ENCODE data around the gene BRICD5.
"Not testable (repeated sequence)": the region's sequence is repeated elsewhere in the genome, so short reads cannot be mapped to it uniquely, and the experiment has no call there.

Gene BRICD5

DNA sequence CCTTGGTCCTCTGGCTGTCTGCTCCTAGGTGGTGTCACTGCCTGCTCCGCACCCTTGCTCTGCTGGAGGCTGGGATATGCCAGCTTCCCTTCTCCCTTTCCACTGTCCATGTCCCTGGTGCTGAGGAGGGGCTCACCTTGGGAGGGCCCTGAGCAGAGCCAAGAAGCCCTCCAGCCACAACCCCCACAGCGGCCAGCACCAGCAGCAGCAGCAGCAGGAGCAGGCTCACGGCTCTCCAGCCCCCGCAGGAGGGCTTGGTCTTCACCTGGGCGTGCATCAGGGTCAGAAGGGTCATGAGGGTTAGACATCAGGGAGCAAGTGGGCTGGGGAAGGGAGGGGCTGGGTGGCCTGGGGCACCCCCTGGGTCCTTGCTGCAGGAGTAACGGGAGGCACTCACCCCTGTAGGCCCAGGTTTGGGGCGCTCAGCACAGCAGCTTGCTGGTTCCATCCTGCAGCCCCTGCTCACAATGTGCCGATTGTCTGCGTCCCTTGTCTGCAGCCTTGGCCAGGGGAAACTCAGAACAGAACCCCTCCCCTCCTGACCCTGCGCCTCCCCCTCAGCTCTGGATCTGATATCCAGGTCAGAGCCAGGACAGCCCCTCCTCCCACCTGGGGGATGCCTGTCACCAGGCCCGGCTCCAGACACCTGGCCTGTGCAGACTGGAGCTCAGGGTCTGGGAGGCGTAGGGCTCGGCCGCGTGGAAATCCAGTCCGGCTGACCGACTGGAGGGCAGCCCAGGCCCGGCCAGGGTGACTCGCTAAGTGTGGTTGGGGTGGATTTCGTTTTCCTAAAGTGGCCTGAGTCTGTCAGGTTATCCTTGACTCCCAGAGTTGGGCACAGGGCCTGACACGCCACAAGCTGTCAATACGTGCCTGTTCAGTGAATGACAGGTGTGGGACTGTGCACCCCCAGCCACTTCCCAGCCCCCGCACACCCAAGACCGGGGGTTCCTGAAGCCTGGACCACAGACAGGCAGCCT, at the start of gene BRICD5:
BRICD5 (minus strand) TSS at position 478 of the 980 bp plus-strand sequence; CDS start at position 448, 30 bp downstream.
- DNase-seq, result no peak

DNA sequence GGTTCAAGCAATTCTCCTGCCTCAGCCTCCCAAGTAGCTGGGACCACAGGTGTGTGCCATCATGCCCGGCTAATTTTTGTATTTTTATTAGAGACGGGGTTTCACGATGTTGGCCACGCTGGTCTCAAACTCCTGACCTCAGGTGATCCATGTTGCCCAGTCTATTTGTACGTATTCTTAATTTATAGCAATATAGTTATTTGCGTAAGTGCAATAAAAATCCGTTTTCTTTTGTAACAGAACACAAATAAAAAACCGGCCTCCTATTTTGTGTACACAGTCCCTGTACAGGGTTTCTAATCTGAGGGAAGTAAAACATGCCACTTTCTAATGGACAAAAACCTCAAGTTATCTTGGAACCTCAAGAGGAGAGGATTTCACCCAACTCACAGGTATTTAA, 49.6 kb upstream of the BRICD5 start:
- DNase-seq, result no peak

DNA sequence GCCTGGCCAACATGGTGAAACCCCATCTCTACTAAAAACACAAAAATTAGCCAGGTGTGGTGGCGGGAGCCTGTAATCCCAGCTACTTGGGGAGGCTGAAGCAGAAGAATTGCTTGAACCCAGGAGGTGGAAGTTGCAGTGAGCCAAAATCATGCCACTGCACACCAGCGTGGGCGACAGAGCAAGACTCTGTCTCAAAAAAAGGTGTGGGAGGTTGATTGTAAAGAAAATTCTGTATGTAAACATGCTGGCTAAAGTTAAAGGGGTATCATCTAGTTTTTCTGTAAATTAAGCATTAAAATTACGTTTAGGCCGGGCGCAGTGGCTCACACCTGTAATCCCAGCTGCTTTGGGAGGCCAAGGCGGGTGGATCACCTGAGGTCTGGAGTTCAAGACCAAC, 47.9 kb upstream of the BRICD5 start:
- DNase-seq, result not testable (repeated sequence)

DNA sequence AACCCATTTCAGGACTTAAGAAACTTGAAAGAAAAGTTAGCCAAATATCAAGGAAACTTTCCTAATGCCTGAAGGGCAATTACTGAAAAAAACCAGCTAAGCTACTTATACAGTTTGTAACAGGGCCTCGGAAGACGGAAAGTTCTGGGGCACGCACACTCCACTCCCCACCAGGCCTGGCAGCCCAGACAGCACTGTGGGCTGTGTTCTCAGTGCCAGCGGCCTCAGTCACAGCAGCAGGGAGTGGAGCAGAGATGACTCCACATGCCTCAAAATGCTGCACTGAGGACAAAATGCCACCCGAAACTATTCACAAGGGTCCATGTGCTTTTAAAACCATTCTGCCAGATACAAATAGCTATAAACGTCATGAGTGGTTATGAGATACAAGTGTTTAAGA, 47.1 kb upstream of the BRICD5 start:
- no peak for DNase-seq

DNA sequence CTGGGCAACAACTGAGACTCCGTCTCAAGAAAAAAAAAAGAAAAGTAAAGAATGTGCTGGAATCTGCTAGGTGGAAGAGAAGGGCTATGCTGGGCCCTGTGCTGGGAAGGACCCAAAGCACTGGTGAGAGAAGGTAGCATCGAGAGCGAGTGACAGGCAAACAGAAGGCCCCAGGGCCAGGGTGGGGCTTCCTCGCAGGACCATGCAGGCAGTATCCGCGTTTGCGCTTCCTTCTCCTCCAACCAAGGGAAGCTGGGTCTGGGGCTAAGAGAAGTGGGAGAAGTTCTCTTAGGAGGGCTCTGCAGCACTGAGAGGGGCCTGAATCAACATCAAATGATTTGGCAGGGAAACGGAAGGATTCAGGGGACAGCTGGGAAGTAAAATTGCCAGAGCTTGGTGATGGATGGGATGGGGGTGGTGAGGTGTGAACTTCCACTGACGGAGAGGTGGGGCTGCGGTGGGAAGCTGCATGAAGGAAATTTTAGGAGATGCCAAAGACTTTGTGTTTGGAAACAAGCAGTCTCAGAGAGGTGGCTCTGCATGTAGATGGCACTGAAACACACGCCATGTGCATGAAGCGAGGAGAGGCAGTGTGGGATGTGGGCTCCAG, 46.0 kb upstream of the BRICD5 start:
- DNase-seq, result no peak

DNA sequence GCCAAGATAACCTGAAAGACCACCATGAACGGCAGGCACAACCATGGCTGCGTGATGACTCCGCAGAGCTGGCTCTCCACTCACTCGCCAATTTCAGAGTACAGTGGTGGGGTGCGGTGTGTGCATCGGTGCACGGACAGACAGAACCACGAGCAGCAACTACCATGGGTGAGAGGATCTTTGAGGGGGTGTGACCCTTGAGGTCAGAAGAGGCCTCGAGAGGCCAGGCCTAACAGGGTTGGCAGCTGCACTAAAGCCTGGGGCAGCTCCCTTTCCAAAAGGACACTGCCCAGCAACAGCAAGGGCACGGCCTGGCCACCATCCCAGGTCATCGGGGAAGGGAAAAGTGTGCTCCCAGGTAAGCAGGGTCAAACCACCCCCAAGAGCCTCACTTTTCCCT, 42.6 kb upstream of the BRICD5 start:
- no peak for DNase-seq

DNA sequence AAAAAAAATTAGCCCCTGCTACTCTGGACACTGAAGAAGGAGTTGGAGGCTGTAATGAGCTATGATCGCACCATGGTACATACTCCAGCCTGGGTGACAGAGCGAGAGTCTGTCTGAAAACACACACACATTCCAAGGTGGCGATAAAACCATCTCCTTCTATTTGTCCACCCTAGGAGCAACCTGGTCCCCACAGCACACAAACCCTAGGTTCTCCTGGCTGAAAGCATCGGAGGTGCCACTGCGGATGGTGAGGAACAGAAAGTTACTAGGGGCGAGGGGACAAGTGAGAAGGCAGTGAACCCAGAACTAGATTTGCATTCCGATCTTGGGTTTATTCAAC, 42.1 kb upstream of the BRICD5 start:
- DNase-seq, result no peak

DNA sequence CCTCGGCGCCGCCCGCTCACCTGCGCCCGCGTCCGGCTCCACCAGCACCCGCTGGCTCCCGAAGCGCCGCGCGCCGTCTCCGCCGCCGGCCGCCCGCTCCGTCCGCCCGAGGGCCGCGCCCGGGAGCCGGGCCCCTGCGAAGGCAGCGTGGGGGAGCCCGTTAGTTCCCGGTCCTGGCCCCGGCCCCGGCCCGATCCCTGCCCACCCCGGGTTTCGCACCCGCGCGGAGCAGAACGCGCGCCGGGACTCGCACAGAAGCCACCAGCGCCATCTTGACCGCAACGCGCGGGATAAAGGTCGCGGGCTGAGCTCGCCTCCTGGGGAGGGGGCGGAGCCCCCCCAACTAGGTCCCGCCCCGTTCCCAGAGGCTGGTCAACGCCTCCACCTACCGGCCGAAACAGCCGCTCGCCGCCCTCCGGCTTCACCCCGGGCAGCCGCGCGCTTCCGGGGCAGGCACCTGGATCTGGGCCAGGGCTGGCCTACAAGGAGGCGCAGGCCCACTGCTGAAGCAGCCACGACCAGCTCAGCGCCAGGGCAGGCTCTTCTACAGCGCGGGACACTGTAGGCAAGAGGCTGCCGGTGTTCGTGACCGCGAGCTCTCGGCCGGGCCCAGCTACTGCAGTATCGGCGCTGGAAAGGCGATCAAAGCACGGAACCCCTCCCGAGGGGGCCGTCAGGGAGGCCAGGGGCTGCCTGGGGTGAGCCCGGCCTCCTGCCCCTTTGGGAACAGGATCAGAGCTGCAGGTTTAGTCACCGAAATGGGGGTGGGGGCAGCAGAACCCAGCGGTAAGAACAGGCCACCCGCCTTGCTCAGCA, 40.8 kb upstream of the BRICD5 start, which contains the start of gene ECI1:
ECI1 (minus strand) TSS at position 292 of the 816 bp plus-strand sequence; CDS start at position 271, 21 bp downstream.
- DNase-seq, result peak; percentile 74 to 75

DNA sequence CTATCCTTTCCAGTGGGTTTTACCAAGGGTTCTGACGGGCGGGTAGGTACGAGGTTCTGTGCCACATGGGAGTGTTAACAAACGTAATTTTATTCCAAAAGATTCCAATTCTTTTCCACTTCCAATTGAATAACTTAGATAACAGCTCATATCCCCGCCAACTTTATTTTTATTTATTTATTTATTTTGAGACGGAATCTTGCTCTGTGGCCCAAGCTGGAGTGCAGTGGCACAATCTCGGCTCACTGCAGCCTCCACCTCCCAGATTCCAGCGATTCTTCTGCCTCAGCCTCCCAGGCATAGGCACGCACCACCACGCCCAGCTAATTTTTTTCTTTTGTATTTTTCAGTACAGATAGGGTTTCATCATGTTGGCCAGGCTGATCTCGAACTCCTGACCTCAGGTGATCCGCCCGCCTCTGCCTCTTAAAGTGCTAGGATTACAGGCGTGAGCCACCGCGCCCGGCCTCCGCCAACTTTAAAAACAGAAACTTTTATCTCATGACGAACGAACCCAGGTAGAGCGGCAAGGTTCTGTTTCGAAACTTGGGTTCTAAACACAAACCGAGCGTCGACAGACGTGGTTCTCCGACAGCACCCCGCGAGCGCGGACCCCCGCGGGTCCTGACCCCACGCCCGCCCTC, 40.1 kb upstream of the BRICD5 start:
- peak; percentile 36 to 37 for DNase-seq

DNA sequence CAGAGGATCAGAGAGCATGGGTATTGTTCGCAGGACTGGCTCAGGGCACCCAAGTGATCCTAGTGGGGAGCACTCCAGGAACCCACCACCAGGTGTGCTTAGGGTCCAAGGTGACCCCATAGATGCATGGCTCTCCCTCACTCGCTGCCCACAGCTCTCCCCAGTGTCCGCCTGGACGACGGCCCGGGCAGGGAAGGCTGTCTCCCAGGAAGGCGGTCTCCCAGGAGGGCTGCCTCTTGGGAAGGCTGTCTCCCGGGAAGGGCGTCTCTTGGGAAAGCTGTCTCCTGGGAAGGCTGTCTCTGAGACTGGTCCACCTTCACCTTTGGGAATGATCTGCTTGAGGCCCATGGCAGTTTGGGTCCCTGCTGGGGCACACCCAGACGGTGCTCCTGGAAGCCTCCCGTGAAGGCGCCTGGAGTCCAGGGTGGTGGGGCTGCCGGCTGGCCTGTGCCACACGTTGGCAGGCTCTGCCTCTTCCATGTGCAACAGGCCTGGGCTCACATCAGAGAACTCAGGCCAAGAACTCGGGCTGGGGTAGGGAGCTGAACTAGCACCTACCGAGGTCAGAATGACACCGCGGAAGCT, 35.7 kb upstream of the BRICD5 start:
- no peak for DNase-seq

DNA sequence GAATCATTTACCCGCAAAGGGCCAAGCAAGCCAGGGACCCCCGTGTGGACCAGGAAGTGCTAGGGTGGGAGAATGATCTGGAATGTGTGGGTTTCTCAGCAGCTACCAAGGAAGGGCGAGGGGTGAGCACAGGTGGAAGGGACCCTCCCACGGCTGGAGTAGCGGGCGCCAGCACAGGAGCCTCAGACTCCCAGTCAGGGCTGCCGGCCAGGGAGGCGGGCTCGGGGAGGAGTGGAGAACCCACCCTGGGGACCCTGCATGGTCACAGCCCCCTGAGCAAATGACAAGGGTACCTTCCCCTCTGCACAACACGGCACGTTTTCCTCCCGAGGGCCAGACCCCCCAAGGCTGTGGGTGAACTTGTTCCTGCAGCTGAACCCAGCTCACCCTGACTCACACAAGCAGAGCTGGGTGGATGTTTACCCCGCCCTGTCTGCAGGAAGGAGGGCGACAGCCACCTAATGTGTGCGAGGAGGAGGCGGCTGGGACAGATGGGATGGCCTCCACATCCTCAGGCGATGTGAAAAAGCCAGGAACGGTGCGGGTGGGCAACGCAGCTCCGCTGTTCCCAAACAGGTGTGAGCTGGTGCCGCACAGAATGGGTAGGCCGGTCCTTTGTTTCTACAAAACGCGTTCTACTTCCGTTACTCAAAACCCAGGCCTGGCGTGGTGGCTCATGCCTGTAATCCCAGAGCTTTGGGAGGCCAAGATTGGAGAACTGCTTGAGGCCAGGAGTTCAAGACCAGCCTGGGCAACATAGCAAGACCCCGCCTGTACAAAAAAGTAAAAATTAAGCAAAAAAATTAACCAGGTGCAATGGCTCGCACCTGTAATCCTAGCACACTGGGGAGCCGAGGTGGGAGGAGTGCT, 34.5 kb upstream of the BRICD5 start:
- DNase-seq, result no peak

DNA sequence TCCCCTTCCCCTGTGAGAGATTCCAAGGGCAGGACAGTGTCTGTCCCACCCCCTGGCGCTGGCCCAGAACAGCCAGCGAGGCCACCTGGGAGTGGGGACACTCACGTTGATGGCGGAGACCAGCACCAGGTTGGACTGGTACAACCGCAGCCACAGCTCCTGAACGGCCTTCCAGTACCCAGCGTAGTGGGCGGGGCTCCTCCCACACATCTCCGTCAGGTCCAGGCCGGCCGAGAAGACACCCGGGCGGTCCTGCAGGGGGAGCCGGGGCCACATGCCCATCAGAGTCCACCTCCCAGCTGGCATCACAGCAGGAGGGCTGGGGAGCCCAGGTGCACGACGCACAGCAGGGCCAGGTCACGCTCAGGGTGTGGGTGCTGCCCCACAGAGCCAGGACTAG, 33.6 kb upstream of the BRICD5 start:
- DNase-seq, result no peak

DNA sequence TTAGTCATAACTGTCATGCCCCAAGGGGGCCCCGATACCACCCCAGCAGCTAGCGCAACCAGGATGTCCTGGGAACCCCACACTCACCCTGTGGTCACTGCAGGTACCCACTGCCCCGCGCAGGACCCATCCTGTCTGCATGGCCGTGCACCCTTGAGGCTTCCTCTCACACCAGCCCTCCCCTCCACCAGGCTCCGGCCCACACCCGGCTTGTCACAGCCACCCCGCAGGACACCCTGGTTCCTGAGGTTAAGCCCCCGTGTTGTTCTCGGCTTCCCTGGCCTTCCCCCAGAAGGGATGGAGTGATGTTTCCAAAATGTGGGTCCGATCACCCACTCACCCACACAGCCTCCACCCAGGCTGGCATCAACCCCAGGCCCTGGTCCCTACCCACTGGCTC, 33.1 kb upstream of the BRICD5 start:
- no peak for DNase-seq

DNA sequence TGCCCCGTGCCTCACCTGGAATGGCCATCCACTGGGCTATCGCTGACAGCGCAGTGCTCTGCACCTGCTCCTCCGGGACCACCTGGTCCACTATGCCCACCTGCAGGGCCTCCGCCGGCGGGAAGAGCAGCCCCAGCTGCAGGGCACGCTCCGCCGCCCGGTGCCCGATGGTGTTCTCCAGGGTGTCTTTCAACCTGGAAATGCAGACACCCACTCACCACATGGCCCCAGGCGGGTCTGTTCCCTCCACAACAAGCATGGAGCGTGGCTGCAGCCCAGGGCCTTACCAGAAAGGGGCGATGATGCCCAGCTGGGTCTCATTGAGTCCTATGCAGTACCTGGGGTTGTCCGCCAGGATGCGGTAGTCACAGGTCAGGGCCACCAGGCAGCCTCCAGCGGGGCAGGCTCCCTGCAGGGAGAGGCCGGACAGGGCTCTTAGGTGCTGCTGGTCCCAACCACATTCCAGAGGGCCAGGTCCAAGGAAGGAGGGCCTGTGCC, 32.4 kb upstream of the BRICD5 start:
- no peak for DNase-seq

DNA sequence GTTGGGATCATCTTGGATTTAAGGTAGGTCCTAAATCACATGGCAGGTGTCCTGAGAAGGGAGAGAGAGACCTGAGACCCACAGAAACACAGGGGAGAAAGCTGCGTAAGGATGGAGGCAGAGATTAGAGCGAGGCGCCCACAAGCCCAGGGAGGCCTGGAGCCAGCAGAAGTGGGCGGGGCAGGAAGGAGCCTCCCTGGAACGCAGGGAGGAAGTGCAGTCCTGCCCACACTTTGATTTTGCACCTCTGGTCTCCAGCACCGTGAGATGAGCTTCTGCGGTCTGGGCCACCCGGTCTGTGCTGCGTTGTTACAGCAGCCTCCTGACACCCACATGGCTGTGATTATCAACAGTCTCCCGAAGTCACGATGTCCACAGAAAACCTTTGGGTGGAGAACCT, 31.9 kb upstream of the BRICD5 start:
- no peak for DNase-seq

DNA sequence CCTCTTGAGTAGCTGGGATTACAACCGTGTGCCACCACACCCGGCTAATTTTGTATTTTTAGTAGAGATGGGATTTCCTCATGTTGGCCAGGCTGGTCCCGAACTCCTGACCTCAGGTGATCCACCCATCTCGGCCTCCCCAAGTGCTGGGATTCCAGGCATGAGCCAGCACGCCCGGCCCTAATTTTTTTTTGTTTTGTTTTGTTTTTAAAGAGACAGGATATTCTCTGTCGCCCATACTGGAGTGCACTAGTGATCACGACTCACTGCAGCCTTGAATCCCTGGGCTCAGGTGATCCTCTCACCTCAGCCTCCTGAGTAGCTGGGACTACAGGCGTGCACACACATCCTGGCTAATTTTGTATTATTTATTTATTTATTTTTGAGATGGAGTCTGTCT, 29.7 kb upstream of the BRICD5 start:
- not testable (repeated sequence) for DNase-seq

DNA sequence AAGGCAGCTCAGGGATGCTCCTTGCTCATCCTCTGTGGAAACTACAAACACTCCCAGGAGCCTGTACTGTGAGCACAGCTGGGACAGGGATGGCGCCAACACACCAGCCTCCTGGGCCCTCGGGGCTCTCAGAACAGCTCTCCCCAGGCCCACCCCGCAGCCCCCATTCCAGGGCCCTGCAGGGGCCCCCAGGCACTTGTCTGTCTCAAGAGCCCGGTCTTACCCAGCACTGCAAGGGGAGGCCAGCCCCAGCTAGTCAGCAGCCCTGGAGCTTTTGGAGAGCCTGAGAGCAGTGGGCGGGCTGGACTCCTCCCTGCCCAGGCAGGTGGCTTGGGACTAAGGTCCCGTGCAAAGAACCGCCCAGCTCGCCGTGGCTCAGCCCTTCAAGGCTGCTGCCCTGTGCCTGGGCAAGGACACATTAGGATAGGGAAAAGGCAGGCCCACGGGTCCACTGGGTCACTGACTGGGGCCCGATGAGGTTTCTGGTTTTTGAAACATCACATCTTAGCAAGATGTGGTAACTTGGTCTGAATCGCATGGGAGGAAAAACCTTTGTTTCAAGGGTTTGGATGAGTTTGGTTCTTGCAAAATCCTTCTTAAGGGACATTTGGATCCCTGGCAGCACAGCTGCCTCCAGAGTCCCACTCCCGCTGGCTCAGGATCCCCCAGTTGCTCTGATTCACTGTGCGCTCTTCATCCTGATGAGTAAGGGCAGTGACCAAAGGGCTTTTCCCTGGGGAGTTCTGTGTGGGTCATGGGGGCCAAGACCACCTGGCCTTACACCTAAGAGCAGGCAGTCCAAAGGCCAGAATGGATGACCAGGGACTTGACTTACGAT, 28.4 kb upstream of the BRICD5 start:
- no peak for DNase-seq

DNA sequence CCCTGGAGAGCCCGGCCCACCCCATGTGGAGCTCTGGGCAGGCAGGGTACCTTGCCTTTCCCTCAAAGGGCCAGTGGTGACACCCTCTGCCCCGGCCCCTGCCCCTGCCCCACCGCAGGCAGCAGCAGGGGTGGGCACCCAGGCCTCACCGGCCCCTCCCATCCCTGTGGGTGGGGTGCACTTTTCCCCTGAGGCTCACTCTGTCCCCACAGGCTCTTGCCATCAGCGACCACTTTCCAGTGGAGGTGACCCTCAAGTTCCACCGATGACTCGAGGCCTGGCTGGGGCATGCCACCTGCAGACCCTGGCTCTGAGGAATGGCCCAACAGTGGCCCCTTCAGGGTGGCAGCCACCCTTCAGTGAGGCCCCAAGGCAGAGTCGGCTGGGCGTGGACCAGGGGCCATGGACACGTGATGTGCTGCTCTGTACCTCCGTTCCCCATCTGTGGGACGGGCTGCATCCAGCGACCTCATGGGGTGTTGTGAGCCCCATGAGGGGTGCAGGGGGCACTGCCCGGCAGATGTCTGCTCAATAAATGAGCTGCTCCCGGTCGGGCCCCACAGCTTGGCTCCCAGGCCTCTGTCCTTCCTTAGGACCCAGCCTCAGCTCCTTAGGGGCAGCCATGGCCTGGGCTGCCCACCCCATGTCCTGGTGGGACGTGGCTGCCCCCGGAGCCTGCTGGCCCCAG, 27.6 kb upstream of the BRICD5 start:
- no peak for DNase-seq

DNA sequence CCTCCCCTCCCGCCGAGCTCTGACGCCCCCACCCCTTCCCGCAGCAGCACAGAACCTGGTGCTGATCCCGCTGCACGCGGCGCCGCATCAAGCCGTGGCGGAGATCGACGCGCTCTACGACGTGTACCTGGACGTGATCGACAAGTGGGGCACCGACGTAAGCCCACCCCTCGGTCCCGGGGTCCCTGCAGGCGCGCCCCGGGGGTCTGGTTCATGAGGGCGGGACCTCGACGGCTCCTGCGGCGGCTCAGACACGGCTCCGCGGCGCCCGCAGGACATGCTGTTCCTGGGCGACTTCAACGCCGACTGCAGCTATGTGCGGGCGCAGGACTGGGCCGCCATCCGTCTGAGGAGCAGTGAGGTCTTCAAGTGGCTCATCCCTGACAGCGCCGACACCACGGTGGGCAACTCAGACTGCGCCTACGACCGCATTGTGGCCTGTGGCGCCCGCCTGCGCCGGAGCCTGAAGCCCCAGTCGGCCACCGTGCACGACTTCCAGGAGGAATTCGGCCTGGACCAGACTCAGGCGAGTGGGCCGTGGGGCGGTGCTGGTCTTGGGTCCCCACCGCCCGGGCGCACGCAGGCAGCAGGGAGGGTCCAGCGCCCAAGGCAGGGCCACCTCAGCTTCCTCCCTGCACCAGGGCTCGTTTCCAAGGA, 27.0 kb upstream of the BRICD5 start:
- DNase-seq, result no peak

Data from stimulated activated CD4-positive, alpha-beta T cell treated with anti-CD3 and anti-CD28 coated beads, Interleukin-4, amount 100 ng/mL, for 4 hours (primary cell).